ENCODE data around the gene MAGI1.

The MAGI1 gene

DNA sequence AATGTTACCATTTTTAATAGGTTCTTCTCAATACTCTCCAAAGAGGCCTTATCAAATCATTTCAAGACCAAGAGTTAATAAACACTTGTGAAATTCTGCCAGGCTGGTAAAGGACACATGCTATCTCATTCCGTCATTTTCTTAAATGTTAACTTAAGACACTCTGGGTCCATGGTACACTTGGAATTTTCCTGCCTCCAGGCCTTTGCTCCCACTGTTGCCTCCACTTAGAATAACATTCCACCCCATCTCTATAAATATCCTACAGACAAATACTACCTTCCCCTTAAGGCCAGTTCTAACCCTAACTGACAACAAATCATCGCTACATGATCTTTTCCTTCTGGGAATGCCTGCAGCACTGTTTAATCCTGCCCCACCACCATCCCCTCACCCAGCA is 24.1 kb downstream of the MAGI1 start:
- no peak for DNase-seq

DNA sequence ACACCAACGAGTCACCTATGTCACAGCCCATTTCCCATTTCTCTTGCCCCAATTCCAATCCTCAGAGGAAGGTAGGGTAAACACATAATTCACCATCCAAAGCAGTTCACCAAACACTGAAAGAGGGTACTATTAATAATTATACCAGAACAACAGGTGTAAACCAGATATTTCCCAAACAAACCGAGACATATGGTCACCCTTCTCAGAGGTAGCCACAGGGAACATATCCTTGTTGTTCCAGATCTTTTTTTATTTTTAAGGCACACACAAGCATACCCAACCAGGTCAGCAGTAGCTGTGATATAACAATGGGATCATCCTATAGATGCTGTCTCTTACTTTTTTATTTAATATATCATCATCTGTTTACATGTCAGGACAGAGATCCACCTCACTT is 24.7 kb downstream of the MAGI1 start:
- DNase-seq = no peak

DNA sequence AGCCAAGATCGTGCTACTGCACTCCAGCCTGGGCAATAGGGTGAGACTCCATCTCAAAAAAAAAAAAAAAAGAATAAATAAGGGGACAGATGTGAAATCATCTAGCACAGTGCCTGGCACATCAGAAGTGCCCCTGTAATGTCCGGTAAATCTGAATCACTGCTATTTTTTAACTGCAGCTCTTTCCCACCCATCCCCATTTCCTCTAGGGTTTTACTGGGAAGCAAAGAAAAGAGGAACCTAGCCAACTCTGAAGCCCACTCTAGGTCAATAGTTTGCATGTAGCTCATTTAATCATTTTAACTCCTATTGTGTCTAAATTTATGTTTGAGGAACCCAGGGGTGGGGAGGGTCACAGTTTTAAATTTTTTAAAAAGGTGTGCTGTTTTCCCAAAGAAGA is 26.0 kb downstream of the MAGI1 start:
- no peak for DNase-seq

DNA sequence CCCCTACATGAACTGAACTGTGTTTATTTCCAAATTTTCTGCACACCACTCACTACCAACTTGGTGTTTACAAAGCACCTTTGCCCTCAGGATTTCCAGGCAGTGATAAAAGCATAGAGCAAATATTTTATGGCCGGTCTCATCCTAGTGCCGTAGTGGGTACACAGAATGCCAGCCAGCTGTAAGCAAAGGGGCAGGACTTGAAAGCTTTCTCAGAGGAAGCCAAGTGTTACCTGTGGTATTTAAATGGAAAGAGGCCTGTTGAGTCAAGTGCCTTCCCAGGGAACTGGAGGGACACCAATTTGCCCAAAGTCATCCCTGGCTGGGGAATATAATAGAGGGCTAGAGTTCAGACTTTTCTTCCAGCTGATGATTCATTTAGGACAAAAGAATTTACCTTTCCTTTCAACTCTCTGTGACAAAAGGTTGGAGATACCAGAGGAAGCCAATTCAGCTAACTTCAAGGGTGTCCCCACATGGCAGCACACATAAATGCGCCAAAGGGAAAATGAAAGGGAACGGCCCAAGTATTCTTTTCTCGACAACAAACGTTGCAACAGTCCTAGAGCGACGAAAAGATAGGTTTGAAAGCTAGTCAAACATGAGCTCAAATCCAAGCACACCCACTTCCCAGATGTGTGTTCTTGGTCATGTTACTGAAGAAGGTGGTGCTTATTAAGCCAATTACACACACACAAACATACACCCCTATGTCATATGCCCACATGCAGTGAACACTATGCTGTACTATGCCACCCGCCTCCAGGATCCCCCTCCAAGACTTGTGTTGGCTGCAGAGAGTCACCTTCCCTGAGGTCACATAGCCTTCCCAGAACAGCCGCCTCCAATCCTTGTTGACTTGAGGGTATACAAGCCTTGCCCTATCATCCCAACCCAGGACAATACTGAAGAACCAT is 27.7 kb downstream of the MAGI1 start:
- no peak for DNase-seq

DNA sequence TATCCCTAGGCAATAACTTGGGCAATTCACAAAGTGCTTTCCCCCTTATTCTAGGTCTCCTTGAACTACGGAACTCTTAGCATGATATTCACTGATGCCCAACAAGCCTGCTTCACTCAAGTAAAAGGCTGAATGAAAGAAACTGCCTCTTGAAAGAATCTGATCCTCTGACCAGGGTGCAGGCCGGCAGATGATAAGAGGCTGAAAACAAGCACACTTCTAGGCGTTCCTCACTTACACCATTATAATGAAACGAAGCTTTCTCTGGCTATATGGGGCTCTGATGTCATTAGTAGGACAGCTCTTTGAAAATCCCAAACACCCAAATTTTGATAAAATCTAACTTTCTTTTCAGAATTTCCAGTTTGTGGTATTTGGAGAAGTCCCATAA is 28.4 kb downstream of the MAGI1 start:
- DNase-seq = no peak

DNA sequence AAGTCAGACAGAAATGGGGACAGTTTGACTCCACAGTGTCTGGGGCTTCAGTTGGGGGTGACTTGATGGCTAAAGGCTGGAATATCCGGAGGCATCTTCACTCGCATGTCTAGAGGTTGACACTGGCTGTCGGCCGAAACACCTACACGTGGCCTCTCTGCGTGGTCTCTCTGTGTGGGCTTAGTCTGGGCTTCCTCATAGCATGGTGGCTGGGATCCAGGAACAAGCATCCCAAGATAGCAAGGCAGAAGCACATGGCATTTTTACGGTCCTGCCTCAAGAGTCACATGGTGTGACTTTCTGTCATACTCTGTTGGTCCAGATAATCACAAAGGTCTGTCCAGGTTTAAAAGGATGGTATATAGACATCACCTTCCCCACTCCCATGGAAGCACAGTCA is 34.5 kb downstream of the MAGI1 start:
- no peak for DNase-seq

DNA sequence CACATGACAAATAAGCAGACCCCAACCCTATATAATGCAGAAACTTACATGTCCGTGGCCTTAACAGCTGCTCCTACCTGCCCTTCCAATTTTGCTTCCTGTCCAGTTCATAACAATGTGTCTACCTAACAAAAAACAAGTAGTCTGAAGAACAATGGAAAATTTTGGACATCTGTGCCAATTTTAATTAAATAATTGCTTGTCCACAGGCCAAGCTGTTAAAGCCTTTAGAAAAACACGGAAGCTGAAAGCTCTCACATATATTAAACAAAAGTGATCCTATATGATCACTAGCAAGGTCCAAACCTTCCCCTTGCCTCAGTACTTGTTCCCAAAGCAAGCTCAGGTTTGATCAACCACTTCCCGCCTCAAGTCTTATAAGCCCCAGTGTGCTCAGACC is 37.1 kb downstream of the MAGI1 start:
- no peak for DNase-seq

DNA sequence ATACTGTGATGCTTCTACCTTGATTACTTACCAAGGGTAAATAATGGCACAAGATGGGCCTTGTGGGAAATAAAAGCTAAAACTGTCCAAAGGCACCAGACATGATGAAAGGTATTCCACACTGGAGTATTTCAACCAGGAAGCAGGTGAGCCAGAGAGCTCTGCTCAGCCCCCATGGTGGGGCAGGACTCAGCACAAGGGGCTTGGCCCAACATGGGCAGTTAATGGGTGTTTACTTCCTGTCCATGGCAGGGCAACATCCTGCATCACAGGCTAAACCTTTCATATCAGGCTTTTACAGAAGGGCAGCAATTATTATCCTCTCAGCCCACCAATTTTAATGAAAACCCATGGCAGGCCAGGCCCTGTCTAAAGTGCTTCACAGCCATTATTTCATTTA is 38.2 kb downstream of the MAGI1 start:
- no peak for DNase-seq

DNA sequence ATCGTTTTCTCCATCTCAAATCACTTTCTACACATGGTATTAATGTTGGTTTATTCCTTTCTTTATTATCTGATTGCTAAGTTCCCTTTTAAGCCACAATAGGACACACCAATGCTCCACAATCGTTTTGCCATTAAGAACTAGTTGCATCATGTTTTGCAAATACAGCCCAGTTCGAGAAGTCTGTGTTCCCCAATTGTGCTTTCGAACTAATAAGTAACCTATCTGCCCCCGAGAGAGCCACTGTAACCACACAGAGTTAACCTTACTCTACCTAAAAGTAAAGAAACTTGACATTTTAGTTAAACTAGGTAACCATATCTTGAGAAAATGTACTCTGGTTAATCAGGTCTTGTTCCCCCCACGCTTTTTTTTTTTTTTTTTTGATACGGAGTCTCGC is 39.1 kb downstream of the MAGI1 start:
- no peak for DNase-seq

DNA sequence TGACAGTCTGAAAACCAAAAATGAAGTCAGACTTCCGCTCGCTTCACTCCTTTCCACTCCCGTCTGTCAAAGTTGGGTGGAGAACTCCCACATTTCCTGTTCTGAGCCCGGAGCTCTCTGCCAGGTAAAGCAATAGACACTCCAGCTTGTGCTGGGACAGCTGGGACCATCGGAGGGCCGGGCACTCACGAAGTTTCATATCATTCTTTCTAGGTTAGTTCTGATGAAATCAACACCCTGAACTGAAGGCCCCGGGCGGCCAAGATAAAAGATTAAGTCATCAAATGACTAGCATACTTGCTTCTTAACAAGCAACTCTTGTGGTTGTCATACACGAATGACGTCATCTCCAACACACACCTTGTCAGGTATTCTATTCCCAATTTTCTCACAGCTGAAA is 42.1 kb downstream of the MAGI1 start:
- DNase-seq = no peak

DNA sequence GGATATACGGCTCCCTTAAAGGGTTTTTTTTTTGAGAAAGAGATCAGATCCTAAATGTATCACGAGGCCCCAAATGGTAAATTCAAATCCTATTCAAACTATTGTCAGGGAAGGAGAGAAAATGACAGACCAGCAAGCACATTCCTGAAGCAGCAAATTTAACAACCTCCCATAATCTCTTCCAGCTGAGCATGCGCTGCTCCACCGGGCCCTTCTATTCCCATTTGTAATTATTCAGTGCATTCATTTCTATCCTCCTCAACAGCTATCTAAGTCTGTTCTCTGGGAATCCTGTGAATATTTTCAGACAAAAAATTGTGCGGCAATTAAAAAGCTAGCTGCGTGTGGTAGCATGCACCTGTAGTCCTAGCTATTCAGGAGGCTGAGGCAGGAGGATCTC is 43.2 kb downstream of the MAGI1 start:
- no peak for DNase-seq

DNA sequence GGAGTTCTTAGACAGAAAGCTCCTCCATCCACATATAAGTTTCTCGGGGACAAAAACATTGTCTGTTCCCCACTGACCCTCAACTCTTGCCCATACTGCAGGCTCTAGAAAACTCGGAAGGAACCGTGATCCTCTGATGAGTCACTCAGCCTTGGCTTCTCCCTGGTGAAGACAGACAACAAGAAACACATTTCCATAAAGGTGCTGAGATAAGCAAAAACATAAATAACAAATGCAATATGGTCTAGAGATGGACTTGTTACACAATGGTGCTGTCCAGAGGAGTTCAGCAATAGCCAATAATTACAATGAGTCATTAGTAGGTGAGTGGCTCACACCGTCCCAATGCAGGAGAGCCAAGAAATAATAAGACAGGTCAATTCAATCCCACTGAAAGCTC is 43.7 kb downstream of the MAGI1 start:
- no peak for DNase-seq

DNA sequence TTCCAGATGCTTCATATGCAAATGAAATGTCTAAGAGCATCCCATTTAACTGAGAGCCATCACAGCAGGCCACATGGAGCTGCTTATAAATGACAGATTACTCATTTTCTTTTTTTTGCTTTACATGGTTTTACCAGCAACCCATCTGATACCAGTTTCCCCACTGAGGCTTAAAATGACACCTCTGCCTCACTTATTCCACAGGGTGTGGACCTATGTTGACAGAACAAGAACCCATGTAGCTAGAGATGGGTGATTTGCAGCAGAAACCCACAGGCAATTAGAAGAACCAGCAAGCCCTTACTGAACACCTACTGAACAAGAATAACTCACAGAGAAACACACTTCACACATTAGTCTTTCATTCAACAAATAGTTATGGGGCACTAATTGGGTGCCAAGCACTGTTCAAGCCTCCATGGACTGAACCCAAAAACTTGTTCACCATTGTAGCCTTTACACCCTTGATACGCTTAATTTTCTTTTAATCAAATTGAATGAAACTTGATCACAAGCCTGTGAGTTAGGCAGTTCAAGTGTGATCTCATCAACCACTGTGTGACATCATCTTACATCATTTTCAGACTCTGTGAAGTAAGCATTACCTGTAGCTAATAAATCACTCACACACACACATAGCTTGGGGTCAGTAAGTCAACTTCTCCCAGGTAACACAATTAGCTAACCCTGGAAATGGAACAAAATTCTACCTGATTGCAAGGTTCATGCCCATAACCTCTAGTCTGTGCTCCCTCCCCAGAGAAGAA is 45.4 kb downstream of the MAGI1 start:
- no peak for DNase-seq

DNA sequence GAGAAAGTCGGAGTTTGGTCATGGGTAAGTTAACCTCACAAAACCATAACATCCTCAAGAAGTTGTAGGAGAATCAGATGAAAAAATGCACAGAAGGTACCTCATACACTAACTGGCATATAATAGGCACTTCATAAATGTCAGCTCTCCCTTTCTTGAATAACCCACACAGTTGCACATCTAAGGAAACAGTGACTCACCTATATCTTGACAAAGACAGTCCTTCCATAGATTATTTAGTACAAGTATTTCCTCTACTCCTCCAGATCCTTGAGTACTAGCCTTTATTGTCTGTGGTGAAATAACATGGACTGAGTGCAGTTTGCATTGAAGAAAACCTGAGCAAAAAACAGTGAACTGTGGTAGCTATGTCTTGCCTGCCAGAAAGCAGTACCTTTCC is 46.6 kb downstream of the MAGI1 start:
- DNase-seq = no peak

DNA sequence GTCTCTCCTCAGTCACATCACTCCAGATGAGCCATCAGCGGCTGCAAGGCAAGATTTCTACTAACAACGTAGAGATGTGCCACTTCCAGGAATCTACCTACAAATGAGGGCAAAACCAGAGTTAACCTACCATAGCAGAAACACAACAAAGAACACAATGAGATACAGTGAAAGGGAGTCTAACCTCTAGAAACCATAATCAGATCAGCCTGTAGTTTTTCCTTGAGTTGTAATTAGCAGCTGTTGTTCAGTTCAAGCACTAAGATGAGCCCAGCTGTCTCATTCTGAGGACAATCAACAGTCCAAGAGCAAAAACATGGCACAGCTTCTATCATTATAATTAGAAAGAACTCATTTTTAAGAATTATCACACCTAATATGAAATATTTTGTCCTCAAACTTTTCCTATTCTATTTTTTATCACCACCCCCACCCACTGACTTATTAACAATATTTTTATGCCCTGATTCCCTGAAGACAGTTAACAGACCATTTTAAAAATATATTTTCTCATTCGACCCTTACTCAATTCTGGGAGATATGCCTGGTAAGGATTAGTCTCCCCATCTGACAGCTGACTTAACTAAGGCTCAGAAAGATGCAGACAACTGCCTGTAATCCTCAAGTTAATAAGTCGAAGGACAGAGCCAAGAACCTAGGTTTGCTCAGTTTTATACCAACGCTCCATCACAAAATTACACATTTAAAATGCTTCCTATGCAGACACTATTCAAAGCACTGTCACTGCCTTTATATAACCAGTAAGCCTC is 50.1 kb downstream of the MAGI1 start:
- no peak for DNase-seq

DNA sequence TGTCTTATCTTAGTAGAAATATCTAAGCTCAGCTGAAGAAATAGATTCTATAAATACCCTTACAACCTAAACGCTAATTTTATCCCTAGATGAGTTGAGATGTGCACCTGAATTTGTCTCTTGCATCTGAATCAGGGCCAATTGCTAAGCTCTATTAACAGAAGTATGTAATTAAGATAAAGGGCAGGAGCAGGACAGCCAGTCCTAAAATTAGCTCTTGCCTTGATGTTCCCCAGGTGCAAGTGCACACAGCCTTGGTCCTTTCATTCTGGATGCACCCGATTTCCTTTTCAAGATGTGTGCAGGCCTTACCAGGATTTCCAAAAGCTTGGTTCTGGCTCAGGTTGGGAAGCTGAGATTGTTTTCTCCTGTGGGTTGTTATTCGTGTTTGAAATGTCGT is 52.4 kb downstream of the MAGI1 start:
- DNase-seq = no peak

DNA sequence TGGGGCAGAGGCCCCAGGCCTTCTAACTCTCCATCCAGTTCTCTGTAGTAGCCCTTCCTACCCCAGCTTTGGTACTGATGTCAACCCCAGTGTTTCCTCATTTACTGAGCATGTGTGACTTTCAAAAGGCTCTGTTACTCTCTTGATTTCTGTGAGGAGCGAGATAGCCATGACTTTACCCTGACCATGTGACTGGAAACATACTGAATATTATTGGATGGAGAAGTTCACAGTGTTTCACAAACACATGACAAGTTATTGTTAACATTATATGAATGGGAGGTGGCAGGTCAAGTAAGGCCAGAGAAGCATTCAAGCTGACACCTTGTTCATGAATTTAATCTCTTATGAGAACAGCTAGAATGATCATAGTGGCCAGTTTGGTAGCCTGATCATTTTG is 53.7 kb downstream of the MAGI1 start:
- no peak for DNase-seq

DNA sequence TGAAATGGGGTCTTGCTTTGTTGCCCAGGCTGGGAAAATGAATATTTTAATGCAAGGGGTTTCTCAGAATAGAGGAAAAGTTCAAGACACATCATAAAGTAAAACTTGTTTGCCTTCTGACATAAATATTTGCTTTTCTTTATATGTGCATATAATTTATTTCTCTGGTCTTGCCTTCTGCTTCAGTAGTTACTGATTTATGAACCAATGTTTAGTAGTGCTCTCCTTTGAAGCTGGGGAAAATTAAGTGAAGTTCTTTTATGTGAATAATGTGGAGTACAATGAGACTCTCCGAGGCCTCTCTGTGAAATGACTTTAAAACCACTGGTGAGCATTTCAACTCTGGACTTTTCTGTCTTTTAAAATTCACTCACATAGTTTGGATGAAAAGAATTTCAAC is 55.6 kb downstream of the MAGI1 start:
- no peak for DNase-seq

DNA sequence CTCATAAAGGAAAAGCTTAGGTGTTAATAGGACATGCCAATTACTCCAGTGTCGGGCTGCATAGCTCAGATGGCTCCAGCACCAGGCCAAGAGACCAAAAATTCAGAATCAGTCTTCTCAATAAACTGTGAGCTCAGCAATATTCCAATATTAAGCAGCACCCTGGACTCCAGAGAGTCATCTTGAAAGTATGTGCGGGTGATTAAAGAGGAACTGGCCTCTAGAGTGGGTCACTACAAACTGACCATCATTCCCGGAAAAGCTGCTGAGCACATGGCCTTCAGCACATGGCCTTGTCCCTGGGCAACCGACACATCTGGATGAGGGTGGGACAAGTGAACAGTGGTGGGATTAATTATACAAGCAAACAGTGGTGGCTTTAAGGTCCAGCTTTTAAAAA is 59.0 kb downstream of the MAGI1 start:
- peak in 5 of 56 donors; percentile 1 to 10 (median 2) for DNase-seq

DNA sequence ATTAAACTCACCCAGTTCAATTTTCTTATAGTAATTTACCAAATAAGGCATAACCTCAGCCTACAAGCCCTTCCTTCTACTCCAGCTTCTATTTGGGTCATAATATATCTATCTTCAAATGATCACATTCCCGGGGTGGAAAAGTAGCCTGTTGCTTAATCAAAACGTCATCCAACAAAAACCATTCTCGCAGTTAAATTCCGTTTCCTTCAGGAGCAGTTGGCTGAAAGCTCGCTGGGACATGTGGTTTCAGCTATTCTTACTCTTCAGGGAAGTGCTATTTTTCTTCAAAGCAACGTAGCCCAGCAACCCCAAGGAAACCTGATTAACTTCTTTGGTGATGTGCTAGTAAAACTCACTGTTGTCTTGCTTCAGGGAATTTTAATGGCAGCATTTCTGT is 59.6 kb downstream of the MAGI1 start:
- peak in 13 of 56 donors; percentile 0 to 16 (median 6) for DNase-seq

DNA sequence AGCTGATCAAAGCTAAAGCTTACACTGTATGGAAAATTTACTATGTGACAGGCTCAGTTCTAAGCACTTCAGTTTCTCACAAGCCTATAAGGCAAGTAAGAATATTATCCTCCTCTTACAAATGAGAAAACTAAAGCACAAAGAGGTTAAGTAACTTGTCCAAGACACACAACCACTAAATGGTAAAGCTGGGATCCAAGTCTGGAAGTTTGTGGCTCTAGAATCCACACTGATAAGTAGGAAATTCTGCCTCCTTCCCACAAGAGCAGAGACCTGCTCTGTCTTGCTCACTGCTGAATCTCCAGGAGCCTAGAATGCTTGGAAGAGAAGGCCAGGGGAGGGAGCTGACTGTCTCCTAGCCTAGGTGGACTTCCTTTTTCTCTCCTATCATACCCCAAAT is 60.6 kb downstream of the MAGI1 start:
- DNase-seq = no peak

DNA sequence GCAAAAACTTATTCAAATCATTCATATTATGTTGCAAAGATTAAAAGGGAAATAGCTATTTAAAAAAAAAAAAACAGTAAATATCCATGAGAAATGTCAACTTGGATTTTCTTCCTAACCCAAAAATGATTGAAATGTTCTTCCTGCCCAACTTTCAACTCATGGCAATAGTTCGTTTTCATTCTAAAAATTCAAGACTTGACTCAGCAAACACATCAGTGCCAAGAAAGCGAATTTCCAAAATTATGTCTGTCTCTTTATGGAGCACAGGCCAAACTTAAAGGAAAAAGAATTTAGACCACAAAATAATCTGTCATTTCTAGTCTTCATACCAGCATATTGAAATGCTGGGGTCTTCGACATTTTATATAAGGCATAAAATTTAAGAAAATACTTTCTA is 63.7 kb downstream of the MAGI1 start:
- no peak for DNase-seq
